Uterus (tissue), 2 donors: ENCODE results near the gene NDUFS1.

ENCODE experiments used
- POLR2A ChIP-seq, 2 donors: fragments of 450-650 bp; IDR thresholded peaks; one replicate each; pipeline ENCODE4 v1.6.1; 2016; ENCODE audit warnings: antibody characterized with exemption in 2 of 2, mild to moderate bottlenecking in 1 of 2, moderate library complexity in 1 of 2
- TF ChIP-seq, protein P1 (sequence below), 4 experiments: fragments of 200-600 bp in 2 of 4; fragments of 450-650 bp in 2 of 4; sonication (generic) in 2 of 4; IDR thresholded peaks; one replicate each; pipeline ENCODE4 v1.5.1; 2016 to 2019; ENCODE audit warnings: antibody characterized with exemption in 4 of 4, mild to moderate bottlenecking in 2 of 4, moderate library complexity in 1 of 4

DNA sequence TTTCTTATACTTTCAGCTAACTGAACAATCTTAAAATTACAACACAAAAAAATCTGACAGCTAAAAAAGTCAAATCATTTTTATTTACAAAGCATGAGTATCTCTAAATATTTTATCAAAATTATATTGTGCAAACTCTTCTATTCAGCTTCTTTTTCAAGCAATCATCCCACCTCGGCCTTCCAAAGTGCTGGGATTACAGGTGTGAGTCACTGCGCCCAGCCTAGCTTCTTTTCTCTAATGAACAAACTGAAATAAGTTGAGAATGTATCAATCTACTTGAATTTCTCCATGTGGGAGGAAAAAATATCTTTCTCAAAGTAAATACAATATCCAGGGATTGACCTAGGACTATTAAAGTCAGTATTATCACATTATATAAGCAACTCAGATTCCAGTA, 14.9 kb downstream of the NDUFS1 start:
- TF ChIP-seq, protein P1, sequence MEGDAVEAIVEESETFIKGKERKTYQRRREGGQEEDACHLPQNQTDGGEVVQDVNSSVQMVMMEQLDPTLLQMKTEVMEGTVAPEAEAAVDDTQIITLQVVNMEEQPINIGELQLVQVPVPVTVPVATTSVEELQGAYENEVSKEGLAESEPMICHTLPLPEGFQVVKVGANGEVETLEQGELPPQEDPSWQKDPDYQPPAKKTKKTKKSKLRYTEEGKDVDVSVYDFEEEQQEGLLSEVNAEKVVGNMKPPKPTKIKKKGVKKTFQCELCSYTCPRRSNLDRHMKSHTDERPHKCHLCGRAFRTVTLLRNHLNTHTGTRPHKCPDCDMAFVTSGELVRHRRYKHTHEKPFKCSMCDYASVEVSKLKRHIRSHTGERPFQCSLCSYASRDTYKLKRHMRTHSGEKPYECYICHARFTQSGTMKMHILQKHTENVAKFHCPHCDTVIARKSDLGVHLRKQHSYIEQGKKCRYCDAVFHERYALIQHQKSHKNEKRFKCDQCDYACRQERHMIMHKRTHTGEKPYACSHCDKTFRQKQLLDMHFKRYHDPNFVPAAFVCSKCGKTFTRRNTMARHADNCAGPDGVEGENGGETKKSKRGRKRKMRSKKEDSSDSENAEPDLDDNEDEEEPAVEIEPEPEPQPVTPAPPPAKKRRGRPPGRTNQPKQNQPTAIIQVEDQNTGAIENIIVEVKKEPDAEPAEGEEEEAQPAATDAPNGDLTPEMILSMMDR (IDR thresholded peaks at IDR 0.05): no peak
- TF ChIP-seq POLR2A (IDR thresholded peaks at IDR 0.05): no peak
